Caco-2 (cell line): ENCODE measurements around the gene MPIG6B. TPM values are rescaled to one million over a fixed set of nuclear protein-coding genes. Genes with fewer than 3 reads are reported as not detected.
A peak's percentile ranks its signal among the peaks of the same experiment; 100 is the strongest.

Experiments used
- BruUV-seq: library from RNA; stranded (reverse); fragments of 400-500 nt; replicated peaks from 2 replicates; lab custom pipeline; 2021; lab: Mats Ljungman, UMichigan
- CTCF ChIA-PET: fragments of 300-600 bp; sonication (Branson Sonifier 250); formaldehyde crosslinking; loops from one replicate; lab custom pipeline; 2022; ENCODE audit warnings: antibody characterized with exemption; lab: Charles Lee
- POLR2A ChIA-PET: fragments of 300-600 bp; sonication (Branson Sonifier 250); formaldehyde crosslinking; loops from one replicate; lab custom pipeline; 2022; ENCODE audit warnings: antibody characterized with exemption; lab: Charles Lee
- DNase-seq, 2 experiments: peaks; one replicate each; pipeline versions ENCODE4 v3.0.0 to v3.0.0-alpha.2; 2020 to 2022
- H3K27me3 ChIP-seq: replicated peaks from 2 replicates; pipeline ENCODE4 v1.6.0; 2011; ENCODE audit warnings: low read length; ENCODE audit not compliant: control insufficient read depth, insufficient read depth
- H3K36me3 ChIP-seq: 2 replicates; pipeline ENCODE4 v1.5.1; 2011; ENCODE audit warnings: low read length; ENCODE audit not compliant: control insufficient read depth, insufficient read depth
- H3K4me1 ChIP-seq: fragments of 250-450 bp; sonication (Bioruptor Pico); 2 replicates; pipeline ENCODE4 v1.5.1; 2020; ENCODE audit warnings: mild to moderate bottlenecking
- H3K4me3 ChIP-seq: 2 replicates; pipeline ENCODE4 v1.5.1; 2011; ENCODE audit warnings: low read depth, mild to moderate bottlenecking, control low read depth, low read length
- H3K9me3 ChIP-seq: fragments of 250-450 bp; sonication (Bioruptor Pico); 2 replicates; pipeline ENCODE4 v1.5.1; 2020; ENCODE audit warnings: mild to moderate bottlenecking, moderate library complexity
- H3K27ac Mint-ChIP-seq: one replicate; pipeline ENCODE4 v1.8.0; 2022; ENCODE audit warnings: mixed read lengths; ENCODE audit not compliant: unreplicated experiment
- H3K27me3 Mint-ChIP-seq: one replicate; pipeline ENCODE4 v1.8.0; 2022; ENCODE audit warnings: mixed read lengths; ENCODE audit not compliant: insufficient read depth, unreplicated experiment
- H3K36me3 Mint-ChIP-seq: one replicate; pipeline ENCODE4 v1.8.0; 2022; ENCODE audit warnings: mild to moderate bottlenecking, mixed read lengths; ENCODE audit not compliant: insufficient read depth, unreplicated experiment
- H3K4me1 Mint-ChIP-seq: one replicate; pipeline ENCODE4 v1.8.0; 2022; ENCODE audit warnings: low read depth, mixed read lengths; ENCODE audit not compliant: unreplicated experiment
- H3K4me3 Mint-ChIP-seq: one replicate; pipeline ENCODE4 v1.8.0; 2022; ENCODE audit warnings: mild to moderate bottlenecking, moderate library complexity, mixed read lengths; ENCODE audit not compliant: unreplicated experiment
- H3K9me3 Mint-ChIP-seq: one replicate; pipeline ENCODE4 v1.8.0; 2022; ENCODE audit warnings: mixed read lengths; ENCODE audit not compliant: unreplicated experiment
- intact Hi-C: fragments of 100-400 bp; cut with micrococcal nuclease; formaldehyde crosslinking; loops from one replicate; pipeline ENCODE4 v1.10.0; 2022; ENCODE audit not compliant: unreplicated experiment
- total RNA-seq: library from RNA; stranded (reverse); gene quantifications from 2 replicates; pipeline ENCODE4 v1.2.3, GENCODE V29; 2022
- TF ChIP-seq, protein P1 (sequence below), 2 experiments: fragments of 200-600 bp in 1 of 2; IDR thresholded peaks; 1 replicate in 1 of 2; 2 replicates in 1 of 2; pipeline versions ENCODE4 v1.5.1 to v1.8.0; 2011 to 2022; ENCODE audit warnings: antibody characterized with exemption in 1 of 2, control low read depth in 1 of 2, inconsistent platforms in 1 of 2, low read depth in 1 of 2, low read length in 1 of 2, mild to moderate bottlenecking in 1 of 2, moderate library complexity in 1 of 2; ENCODE audit not compliant: insufficient read depth in 1 of 2, severe bottlenecking in 1 of 2, unreplicated experiment in 1 of 2

Gene MPIG6B
- total RNA-seq, 1 experiment from 2014 or later: not detected

DNA sequence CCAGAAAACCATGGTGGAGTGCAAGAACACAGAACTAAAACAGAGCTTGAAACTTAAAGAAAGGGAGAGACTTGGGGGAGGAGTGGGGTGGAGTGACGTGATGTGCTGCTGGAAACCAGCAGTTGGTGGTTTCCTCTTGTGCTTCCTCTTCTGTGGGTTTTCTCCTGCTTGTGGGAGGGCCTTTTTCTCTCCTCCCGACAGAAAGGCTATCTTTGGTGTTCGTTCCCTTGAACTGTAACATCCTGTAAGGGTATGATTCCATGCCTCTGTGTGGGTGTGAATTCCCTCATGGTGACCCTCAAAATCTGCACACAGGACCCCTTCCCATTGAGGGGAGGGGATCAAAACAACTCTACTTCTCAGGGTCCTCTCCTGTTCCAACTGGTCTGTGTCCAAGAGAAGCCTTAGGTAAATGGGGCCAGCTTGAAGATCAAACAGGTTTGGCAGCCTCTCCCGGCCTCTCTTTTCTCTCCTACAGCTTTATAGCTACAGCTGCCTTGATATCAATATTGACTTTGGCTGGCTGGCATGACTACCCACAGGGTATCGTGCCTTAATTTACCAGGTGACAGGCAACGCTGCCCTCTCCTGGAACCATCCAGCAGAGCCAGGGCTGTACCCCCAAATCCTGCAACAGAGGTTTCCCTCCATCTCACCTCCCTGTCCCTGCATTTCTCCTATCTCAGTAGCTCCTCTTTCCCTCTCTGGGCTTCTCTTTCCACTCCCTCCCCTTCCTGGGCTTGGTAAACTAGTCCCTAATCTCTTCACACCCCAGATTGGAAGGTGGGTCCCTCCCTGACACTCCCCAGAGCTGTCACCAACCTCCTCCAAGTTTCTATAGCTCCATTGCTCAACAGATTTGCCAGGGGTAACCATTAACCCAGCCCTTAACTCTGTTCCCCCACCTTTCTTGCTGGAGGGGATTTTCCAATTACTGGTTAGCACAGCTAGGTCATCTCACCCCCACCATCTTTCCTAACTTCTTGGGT lies 15.1 kb downstream of the MPIG6B start:
- peak overlapping the region; percentile 98 for H3K27ac Mint-ChIP-seq
- no peaks in the 10 kb centered on the region for H3K27me3 Mint-ChIP-seq
- ChIA-PET POLR2A (interaction anchor here (0.6 to 3.6 kb wide), 22 partner anchors 9 to 457 kb away, joined by 3 to 59 read pairs (median 6); partner anchors contain the start of genes ABHD16A, APOM, BAG6 and C6orf47), CTCF (interaction anchor here (0.8 to 3.8 kb wide), 11 partner anchors 8 to 72 kb away, joined by 3 to 32 read pairs (median 5); partner anchors contain the start of genes ABHD16A, DDAH2, LSM2 and LY6G5C)
- Histone ChIP-seq H3K9me3 (no peaks in the 10 kb centered on the region), H3K4me3 (peak overlapping the region; percentile 30), H3K27me3 (no peaks in the 10 kb centered on the region), H3K36me3 (0 out of 2 replicates have a peak, but pooled peaks cover under 1% of the 10 kb centered on the region), H3K4me1 (peaks cover 33% of the 10 kb centered on the region)
- no peaks in the 10 kb centered on the region for H3K9me3 Mint-ChIP-seq
- intact Hi-C loops: loop anchor here (1.0 to 5.0 kb wide), 6 partner anchors 8 to 191 kb away; partner anchors contain the start of genes ABHD16A, ATP6V1G2, CSNK2B and HSPA1B
- peak overlapping the region; percentile 95 for H3K4me3 Mint-ChIP-seq
- BruUV-seq: TSS peak; percentile 19
- DNase-seq: peak; percentile 91 to 94
- H3K4me1 Mint-ChIP-seq: peaks cover 30% of the 10 kb centered on the region
- peaks cover 69% of the 10 kb centered on the region for H3K36me3 Mint-ChIP-seq
- TF ChIP-seq, protein P1, sequence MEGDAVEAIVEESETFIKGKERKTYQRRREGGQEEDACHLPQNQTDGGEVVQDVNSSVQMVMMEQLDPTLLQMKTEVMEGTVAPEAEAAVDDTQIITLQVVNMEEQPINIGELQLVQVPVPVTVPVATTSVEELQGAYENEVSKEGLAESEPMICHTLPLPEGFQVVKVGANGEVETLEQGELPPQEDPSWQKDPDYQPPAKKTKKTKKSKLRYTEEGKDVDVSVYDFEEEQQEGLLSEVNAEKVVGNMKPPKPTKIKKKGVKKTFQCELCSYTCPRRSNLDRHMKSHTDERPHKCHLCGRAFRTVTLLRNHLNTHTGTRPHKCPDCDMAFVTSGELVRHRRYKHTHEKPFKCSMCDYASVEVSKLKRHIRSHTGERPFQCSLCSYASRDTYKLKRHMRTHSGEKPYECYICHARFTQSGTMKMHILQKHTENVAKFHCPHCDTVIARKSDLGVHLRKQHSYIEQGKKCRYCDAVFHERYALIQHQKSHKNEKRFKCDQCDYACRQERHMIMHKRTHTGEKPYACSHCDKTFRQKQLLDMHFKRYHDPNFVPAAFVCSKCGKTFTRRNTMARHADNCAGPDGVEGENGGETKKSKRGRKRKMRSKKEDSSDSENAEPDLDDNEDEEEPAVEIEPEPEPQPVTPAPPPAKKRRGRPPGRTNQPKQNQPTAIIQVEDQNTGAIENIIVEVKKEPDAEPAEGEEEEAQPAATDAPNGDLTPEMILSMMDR (IDR thresholded peaks at IDR 0.05; ENCODE audit: insufficient read depth in 1 of 2, low read depth in 1 of 2, low read length in 1 of 2, severe bottlenecking in 1 of 2, unreplicated experiment in 1 of 2): peak in 1 of 2 experiments; percentile 19

DNA sequence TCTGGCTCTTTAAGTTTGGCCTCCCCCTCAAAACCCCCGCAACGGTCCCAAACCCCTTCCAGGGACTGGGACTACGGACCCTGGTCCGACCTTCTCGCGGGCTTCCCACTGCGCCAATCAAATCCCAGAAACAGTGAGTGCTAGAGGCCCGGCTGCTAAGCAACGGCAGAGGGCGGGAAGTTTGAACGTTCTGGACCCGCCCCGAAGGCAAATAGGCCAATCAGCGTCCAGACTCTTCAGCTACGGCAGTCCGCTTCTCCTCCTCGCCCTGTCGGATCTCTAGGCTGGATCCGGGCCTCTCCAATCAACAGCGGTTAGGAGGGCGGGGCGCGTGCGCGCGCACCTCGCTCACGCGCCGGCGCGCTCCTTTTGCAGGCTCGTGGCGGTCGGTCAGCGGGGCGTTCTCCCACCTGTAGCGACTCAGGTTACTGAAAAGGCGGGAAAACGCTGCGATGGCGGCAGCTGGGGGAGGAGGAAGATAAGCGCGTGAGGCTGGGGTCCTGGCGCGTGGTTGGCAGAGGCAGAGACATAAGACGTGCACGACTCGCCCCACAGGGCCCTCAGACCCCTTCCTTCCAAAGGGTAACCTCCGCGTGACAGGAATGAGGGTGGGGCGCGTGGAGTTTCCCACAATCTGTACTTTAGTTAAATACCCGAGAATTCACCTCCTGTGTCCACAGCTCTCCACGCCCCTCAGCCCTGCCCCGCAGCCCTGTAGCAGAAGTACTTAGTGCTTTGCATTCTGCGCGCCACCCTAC lies 16.6 kb downstream of the MPIG6B start, which contains the start of gene MSH5:
TSS of gene MSH5 (plus strand) at position 367 of the 758 bp plus-strand sequence. CDS start 462 bp downstream, outside the sequence.
- H3K4me3 ChIP-seq: peak within 1 kb of the TSS; percentile 69
- H3K27me3 ChIP-seq: no peaks in the 10 kb centered on the region
- H3K4me1 Mint-ChIP-seq: peaks cover 22% of the 10 kb centered on the region
- H3K27me3 Mint-ChIP-seq: no peaks in the 10 kb centered on the region
- POLR2A ChIA-PET: interaction anchor here (0.5 to 3.6 kb wide), 16 partner anchors 10 to 1231 kb away, joined by 3 to 59 read pairs (median 10); partner anchors contain the start of genes C6orf47, DDAH2, GPANK1 and HSPA1A
- TF ChIP-seq, protein P1 (IDR thresholded peaks at IDR 0.05; ENCODE audit: insufficient read depth in 1 of 2, low read depth in 1 of 2, low read length in 1 of 2, severe bottlenecking in 1 of 2, unreplicated experiment in 1 of 2): no peak
- no peaks in the 10 kb centered on the region for H3K9me3 Mint-ChIP-seq
- peaks cover 23% of the 10 kb centered on the region for H3K4me1 ChIP-seq
- intact Hi-C loops: loop anchor here (1.0 to 5.0 kb wide), 5 partner anchors 23 to 193 kb away; partner anchors contain the start of genes ABHD16A, ATP6V1G2, CSNK2B and LY6G5B
- no TSS peak for BruUV-seq
- no peaks in the 10 kb centered on the region for H3K36me3 ChIP-seq
- peak within 1 kb of the TSS; percentile 95 for H3K4me3 Mint-ChIP-seq
- H3K36me3 Mint-ChIP-seq: peaks cover 54% of the 10 kb centered on the region
- H3K27ac Mint-ChIP-seq: peak within 1 kb of the TSS; percentile 98
- no peaks in the 10 kb centered on the region for H3K9me3 ChIP-seq
- CTCF ChIA-PET: interaction anchor here (0.6 to 3.8 kb wide), 11 partner anchors 10 to 141 kb away, joined by 3 to 32 read pairs (median 5); partner anchors contain the start of genes DDAH2, LSM2 and LY6G5C
- DNase-seq: peak; percentile 99
